SK-N-MC (cell line): Measurements from ENCODE around the gene LTA4H.

Source experiments
- EZH2 ChIP-seq: fragments of 200-600 bp; sonication (generic); IDR thresholded peaks from one replicate; pipeline ENCODE4 v1.6.1; 2017; ENCODE audit warnings: antibody characterized with exemption
- FOXP2 ChIP-seq: optimal IDR thresholded peaks from 2 replicates; pipeline ENCODE3; 2011; ENCODE audit warnings: mild to moderate bottlenecking, moderate library complexity; ENCODE audit not compliant: insufficient read depth; ENCODE audit errors: extremely low read length, control extremely low read depth
- POLR2AphosphoS5 ChIP-seq: IDR thresholded peaks from 2 replicates; pipeline ENCODE4 v1.6.1; 2012; ENCODE audit warnings: mild to moderate bottlenecking, low read depth, low read length, borderline replicate concordance

- TF ChIP-seq POLR2AphosphoS5 (no peak), EZH2 (no peak), FOXP2 (no peak)
Measured at GRCh38 chr12:95998611-95999286, 36.6 kb downstream of the LTA4H start.
